OCI-LY7 (cell line): ENCODE results near the gene PDZK1IP1.

Experiments
- EZH2phosphoT487 ChIP-seq: fragments of 200-600 bp; sonication (generic); IDR thresholded peaks from 2 replicates; pipeline ENCODE4 v1.6.1; 2018; ENCODE audit warnings: low read depth, borderline replicate concordance, mild to moderate bottlenecking, mixed run types, antibody characterized with exemption, low read length, moderate library complexity, mixed read lengths
- TF ChIP-seq, protein P1 (sequence below): fragments of 200-600 bp; sonication (generic); conservative IDR thresholded peaks from 2 replicates; pipeline ENCODE4 v1.5.1; 2014; ENCODE audit warnings: mild to moderate bottlenecking, antibody characterized with exemption, low read length, moderate library complexity, mixed read lengths

DNA sequence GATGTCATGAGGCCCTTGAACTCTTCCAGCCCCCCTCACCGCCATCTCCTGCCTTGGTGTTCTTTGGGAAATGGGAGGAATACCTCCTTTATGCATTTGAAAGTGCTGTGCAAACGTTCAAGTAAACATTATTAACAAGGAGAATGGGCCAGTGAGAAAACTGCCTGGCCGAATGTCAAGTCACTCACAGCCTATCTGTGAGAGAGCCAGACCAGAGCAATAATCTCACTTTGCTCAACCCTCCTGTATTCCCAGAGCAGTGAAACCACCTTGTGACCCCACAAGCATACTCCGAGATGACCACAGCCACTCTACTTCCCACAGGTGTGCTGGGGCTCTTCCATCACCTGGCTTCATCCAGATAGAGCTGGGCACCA is 37.0 kb upstream of the PDZK1IP1 start:
- TF ChIP-seq, protein P1, sequence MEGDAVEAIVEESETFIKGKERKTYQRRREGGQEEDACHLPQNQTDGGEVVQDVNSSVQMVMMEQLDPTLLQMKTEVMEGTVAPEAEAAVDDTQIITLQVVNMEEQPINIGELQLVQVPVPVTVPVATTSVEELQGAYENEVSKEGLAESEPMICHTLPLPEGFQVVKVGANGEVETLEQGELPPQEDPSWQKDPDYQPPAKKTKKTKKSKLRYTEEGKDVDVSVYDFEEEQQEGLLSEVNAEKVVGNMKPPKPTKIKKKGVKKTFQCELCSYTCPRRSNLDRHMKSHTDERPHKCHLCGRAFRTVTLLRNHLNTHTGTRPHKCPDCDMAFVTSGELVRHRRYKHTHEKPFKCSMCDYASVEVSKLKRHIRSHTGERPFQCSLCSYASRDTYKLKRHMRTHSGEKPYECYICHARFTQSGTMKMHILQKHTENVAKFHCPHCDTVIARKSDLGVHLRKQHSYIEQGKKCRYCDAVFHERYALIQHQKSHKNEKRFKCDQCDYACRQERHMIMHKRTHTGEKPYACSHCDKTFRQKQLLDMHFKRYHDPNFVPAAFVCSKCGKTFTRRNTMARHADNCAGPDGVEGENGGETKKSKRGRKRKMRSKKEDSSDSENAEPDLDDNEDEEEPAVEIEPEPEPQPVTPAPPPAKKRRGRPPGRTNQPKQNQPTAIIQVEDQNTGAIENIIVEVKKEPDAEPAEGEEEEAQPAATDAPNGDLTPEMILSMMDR, result no peak
- no peak for TF ChIP-seq EZH2phosphoT487
